ENCODE results near the gene TRHDE.

The TRHDE gene

GRCh38 chr12:72288911-72289310, 16.7 kb downstream of the TRHDE start:
- DNase-seq (ENCODE audit: extremely low read depth, low read depth): no peak
- H3K4me3 ChIP-seq (replicated peaks; ENCODE audit: low read depth, low read length): no peak overlapping the region
- TF ChIP-seq, protein P1, sequence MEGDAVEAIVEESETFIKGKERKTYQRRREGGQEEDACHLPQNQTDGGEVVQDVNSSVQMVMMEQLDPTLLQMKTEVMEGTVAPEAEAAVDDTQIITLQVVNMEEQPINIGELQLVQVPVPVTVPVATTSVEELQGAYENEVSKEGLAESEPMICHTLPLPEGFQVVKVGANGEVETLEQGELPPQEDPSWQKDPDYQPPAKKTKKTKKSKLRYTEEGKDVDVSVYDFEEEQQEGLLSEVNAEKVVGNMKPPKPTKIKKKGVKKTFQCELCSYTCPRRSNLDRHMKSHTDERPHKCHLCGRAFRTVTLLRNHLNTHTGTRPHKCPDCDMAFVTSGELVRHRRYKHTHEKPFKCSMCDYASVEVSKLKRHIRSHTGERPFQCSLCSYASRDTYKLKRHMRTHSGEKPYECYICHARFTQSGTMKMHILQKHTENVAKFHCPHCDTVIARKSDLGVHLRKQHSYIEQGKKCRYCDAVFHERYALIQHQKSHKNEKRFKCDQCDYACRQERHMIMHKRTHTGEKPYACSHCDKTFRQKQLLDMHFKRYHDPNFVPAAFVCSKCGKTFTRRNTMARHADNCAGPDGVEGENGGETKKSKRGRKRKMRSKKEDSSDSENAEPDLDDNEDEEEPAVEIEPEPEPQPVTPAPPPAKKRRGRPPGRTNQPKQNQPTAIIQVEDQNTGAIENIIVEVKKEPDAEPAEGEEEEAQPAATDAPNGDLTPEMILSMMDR (IDR thresholded peaks at IDR 0.05; ENCODE audit: low read depth, low read length, missing control alignments): no peak

GRCh38 chr12:72289633-72290032, 17.5 kb downstream of the TRHDE start:
- no peak overlapping the region for H3K4me3 ChIP-seq (replicated peaks; ENCODE audit: low read depth, low read length)
- no peak for DNase-seq (ENCODE audit: extremely low read depth, low read depth)
- TF ChIP-seq, protein P1 (IDR thresholded peaks at IDR 0.05; ENCODE audit: low read depth, low read length, missing control alignments): no peak

GRCh38 chr12:72291175-72291574, 19.0 kb downstream of the TRHDE start:
- H3K4me3 ChIP-seq (replicated peaks; ENCODE audit: low read depth, low read length): no peak overlapping the region
- DNase-seq (ENCODE audit: extremely low read depth, low read depth): no peak
- TF ChIP-seq, protein P1 (IDR thresholded peaks at IDR 0.05; ENCODE audit: low read depth, low read length, missing control alignments): no peak

DNA sequence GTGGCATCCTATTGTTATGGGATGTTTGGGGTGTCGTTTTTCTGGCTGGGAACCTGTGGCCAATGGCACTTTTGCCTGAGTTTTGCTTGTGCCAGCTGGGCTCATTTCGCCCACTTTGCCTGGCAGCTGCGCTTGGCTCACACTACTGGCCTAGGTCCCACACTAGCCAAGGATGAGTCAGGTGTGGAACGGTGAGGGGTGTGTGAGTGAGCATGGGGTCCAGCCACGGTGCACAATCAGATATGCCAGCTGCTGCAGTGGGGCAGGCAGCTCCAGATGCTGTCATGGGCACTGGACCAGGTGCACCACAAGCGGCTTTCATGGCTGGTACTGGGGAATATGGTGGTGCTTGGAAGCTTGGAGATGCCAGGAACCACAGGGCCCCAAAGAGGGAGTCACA, 21.5 kb downstream of the TRHDE start:
- TF ChIP-seq, protein P1 (IDR thresholded peaks at IDR 0.05; ENCODE audit: low read depth, low read length, missing control alignments): no peak
- H3K4me3 ChIP-seq (replicated peaks; ENCODE audit: low read depth, low read length): no peak overlapping the region
- no peak for DNase-seq (ENCODE audit: extremely low read depth, low read depth)

- H3K4me3 ChIP-seq (replicated peaks; ENCODE audit: low read depth, low read length): no peak overlapping the region
- TF ChIP-seq, protein P1 (IDR thresholded peaks at IDR 0.05; ENCODE audit: low read depth, low read length, missing control alignments): no peak
- DNase-seq (ENCODE audit: extremely low read depth, low read depth): no peak
Measured at GRCh38 chr12:72295101-72295500, 22.9 kb downstream of the TRHDE start.

GRCh38 chr12:72295744-72296143, 23.6 kb downstream of the TRHDE start:
- TF ChIP-seq, protein P1 (IDR thresholded peaks at IDR 0.05; ENCODE audit: low read depth, low read length, missing control alignments): no peak
- H3K4me3 ChIP-seq (replicated peaks; ENCODE audit: low read depth, low read length): no peak overlapping the region; the same call in 1 of the 2 replicates
- DNase-seq (ENCODE audit: extremely low read depth, low read depth): no peak

GRCh38 chr12:72296389-72296788, 24.2 kb downstream of the TRHDE start:
- no peak overlapping the region; the same call in 1 of the 2 replicates for H3K4me3 ChIP-seq (replicated peaks; ENCODE audit: low read depth, low read length)
- TF ChIP-seq, protein P1 (IDR thresholded peaks at IDR 0.05; ENCODE audit: low read depth, low read length, missing control alignments): no peak
- DNase-seq (ENCODE audit: extremely low read depth, low read depth): peak; percentile 77
